Effector memory CD4-positive, alpha-beta T cell (primary cell): ENCODE results near the gene MBNL2.

Experiments
- DNase-seq, 3 donors: peaks; one replicate each; pipeline ENCODE4 v3.0.0-alpha.2; 2020
- H3K27ac ChIP-seq: 2 replicates; pipeline ENCODE4 v1.7.0; 2013; ENCODE audit warnings: mild to moderate bottlenecking, low read length, moderate library complexity; ENCODE audit not compliant: insufficient read depth, poor library complexity, severe bottlenecking
- H3K27me3 ChIP-seq: replicated peaks from 2 replicates; pipeline ENCODE4 v1.7.0; 2013; ENCODE audit warnings: mild to moderate bottlenecking, low read length; ENCODE audit not compliant: insufficient read depth, control insufficient read depth, poor library complexity, severe bottlenecking
- H3K36me3 ChIP-seq: 2 replicates; pipeline ENCODE4 v1.7.0; 2013; ENCODE audit warnings: mild to moderate bottlenecking, low read length, moderate library complexity; ENCODE audit not compliant: control insufficient read depth, insufficient read depth
- H3K4me1 ChIP-seq: 2 replicates; pipeline ENCODE4 v1.7.0; 2013; ENCODE audit warnings: low read length, mild to moderate bottlenecking; ENCODE audit not compliant: control insufficient read depth, insufficient read depth, poor library complexity, severe bottlenecking
- H3K4me3 ChIP-seq: 2 replicates; pipeline ENCODE4 v1.7.0; 2013; ENCODE audit warnings: low read length, low read depth, mild to moderate bottlenecking; ENCODE audit not compliant: insufficient read depth, poor library complexity, severe bottlenecking
- H3K9me3 ChIP-seq: 2 replicates; pipeline ENCODE4 v1.7.0; 2013; ENCODE audit warnings: mild to moderate bottlenecking, low read length, moderate library complexity; ENCODE audit not compliant: control insufficient read depth

Gene MBNL2

DNA sequence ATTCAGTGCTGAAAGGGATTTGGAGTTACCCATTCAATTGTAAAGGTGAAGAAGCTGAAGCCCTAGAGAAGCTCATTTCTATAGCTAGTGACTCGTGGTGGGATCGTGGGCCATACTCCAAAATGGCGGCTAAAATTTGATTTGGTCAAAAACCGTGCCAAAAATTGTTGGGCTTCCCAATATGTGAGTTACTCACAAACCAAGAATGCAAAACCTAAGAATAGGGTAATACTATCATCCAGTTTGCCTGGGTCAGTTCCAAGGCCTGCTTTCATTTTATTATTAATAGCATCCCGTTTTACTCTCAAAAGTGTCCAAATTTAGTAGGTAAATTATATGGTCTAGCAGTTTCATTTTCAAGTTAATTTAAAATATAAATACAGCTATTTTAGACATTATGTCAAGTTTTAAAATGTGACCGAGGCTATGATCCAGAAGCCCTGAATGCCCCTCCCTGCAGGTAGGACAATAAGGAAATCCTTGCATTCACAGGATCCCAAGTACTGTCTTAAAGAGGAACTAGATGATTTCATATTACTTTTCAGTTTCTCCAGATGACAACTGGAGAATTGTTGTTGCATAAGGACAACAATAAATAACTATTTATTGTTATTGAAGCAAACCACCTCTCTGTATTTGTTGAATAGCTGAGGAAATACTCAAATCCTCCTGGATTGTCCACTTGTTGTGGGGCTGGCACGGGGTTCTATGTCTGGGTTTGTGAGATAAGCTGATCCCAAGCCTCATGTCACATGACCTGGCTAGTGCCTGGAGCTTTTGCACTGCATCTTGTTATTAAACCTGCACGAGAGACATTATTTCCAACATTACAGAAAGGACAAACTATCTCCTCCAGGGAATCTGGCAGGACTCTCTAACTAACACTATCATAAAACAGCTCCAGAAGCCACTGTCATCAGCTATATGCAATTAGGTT is 200.3 kb downstream of the MBNL2 start:
- no peaks in the 10 kb centered on the region for H3K27me3 ChIP-seq
- H3K4me1 ChIP-seq: no peaks in the 10 kb centered on the region
- H3K4me3 ChIP-seq: no peak overlapping the region
- DNase-seq: no peak
- no peaks in the 10 kb centered on the region for H3K9me3 ChIP-seq
- H3K27ac ChIP-seq: no peak overlapping the region
- no peaks in the 10 kb centered on the region for H3K36me3 ChIP-seq

DNA sequence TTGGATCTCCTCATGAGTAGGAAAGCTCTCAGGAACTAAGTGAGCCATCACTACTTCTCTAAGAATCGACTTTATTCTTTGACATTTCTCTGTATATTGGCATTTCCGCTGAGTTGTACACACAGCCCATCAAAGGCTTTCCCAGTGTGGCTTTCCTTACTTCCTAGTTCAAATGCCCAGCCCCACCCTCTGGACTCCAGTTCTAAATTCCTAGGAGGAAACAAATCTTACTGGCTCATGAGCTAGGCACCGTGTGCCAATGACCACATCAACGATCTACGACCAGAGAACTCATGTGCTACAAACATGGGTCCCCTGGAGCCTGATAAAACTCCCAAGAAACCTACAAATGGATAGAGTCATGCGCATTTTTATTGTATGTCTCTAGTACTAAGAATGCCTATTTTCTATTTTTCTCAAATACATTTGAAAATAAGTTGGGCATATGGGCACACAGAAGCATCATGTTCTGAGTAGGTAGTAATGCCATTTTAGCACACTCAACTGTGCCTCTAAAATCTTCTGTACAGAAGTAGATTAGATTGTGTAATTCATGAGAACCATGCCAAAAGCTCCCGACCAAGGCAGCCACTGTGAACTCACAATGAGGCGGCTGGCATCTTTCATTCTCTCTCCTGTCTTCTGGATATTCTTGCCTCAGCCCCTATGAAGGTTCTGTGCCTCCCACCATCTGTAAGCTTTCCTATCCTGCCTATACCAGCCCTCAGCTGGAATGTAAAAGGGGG is 201.3 kb downstream of the MBNL2 start:
- H3K27ac ChIP-seq: no peak overlapping the region
- H3K27me3 ChIP-seq: no peaks in the 10 kb centered on the region
- no peak overlapping the region for H3K4me3 ChIP-seq
- no peaks in the 10 kb centered on the region for H3K9me3 ChIP-seq
- no peak for DNase-seq
- no peaks in the 10 kb centered on the region for H3K4me1 ChIP-seq
- no peaks in the 10 kb centered on the region for H3K36me3 ChIP-seq

- no peaks in the 10 kb centered on the region for H3K27me3 ChIP-seq
- H3K4me1 ChIP-seq: no peaks in the 10 kb centered on the region
- DNase-seq: no peak
- no peaks in the 10 kb centered on the region for H3K9me3 ChIP-seq
- no peak overlapping the region for H3K4me3 ChIP-seq
- no peak overlapping the region for H3K27ac ChIP-seq
- no peaks in the 10 kb centered on the region for H3K36me3 ChIP-seq
These were observed 203.5 kb downstream of the MBNL2 start for GRCh38 chr13:97425590-97425989.

DNA sequence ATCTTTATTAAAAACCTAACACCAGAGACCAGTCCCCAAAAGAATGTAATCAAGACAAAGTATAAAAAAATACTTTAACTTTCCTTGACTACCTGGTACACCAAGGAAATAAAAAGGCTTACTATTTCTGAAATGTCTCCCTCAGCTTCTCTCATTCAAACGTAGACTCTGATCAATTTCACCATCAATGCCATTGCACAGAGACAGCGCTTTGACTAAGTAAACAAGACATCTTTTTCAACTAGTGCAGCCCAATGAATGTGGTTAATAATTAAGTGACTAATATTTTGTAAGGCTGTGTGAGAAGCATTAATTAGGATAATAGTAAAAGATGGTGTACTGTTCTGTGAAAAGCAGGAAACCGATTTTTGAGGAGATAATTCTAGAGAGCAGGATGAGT is 204.6 kb downstream of the MBNL2 start:
- no peak overlapping the region for H3K27ac ChIP-seq
- H3K36me3 ChIP-seq: no peaks in the 10 kb centered on the region
- no peaks in the 10 kb centered on the region for H3K9me3 ChIP-seq
- H3K27me3 ChIP-seq: no peaks in the 10 kb centered on the region
- no peaks in the 10 kb centered on the region for H3K4me1 ChIP-seq
- DNase-seq: no peak
- no peak overlapping the region for H3K4me3 ChIP-seq

DNA sequence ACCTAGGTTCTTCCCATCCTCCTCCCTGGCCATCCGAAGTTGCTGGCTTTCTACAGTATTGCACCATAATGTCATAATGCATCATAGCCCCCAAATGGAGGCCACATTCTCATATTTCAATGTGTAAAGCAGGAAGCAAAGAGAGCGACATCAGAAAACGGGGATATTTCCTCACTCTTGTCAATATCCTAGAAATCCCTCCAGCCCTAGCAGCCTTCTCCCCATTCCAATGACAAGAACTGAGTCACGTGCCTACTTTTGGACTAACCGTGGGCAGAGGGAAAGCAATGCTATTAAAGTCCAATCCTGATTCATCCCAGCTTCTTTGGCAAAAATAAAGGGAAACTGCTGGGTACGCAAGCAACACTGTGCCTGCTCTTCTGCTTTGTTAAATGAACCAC is 207.5 kb downstream of the MBNL2 start:
- Histone ChIP-seq H3K27me3 (no peaks in the 10 kb centered on the region), H3K27ac (no peak overlapping the region), H3K4me3 (no peak overlapping the region), H3K9me3 (no peaks in the 10 kb centered on the region), H3K4me1 (peaks cover 5% of the 10 kb centered on the region), H3K36me3 (no peaks in the 10 kb centered on the region)
- DNase-seq: no peak

GRCh38 chr13:97430296-97430695 is 208.2 kb downstream of the MBNL2 start:
- Histone ChIP-seq H3K27me3 (no peaks in the 10 kb centered on the region), H3K4me3 (no peak overlapping the region), H3K27ac (no peak overlapping the region), H3K9me3 (no peaks in the 10 kb centered on the region), H3K36me3 (no peaks in the 10 kb centered on the region), H3K4me1 (peaks cover 11% of the 10 kb centered on the region)
- no peak for DNase-seq

- no peak for DNase-seq
- H3K36me3 ChIP-seq: no peaks in the 10 kb centered on the region
- H3K27me3 ChIP-seq: no peaks in the 10 kb centered on the region
- H3K4me1 ChIP-seq: peaks cover 17% of the 10 kb centered on the region
- H3K9me3 ChIP-seq: no peaks in the 10 kb centered on the region
- H3K4me3 ChIP-seq: no peak overlapping the region
- no peak overlapping the region for H3K27ac ChIP-seq
These were observed 209.1 kb downstream of the MBNL2 start for GRCh38 chr13:97431171-97431764.

DNA sequence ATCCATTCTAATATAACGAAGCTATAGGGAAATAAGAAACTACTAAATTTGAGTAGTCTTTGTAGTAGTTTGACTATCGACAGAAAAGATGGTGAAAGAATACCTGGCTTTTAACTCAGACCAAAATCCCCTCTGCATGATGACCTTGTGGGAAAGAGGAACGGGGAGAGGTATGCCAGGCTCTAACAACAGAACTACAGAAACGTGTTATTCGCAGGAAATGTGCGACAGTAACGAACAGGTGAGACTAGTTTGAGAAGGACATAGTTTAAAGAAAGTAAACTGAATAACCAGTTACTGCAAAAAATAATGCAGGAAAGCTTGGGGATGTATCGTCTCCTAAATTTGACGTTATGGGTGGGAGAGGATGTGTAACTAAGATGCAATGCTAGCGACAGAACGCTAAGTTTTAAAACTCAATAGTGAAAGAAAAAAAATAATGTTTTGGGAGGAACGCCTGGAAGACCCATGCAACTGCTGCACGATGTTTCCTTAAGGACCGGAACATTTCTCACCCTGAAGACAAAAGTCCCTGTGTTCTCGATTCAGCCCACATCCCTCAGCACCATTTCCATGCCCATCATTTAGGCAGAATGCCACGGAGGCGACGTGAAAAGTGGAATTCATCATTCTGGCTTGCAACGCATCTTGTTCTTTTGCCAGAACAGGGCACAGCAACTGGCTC is 210.2 kb downstream of the MBNL2 start:
- H3K4me1 ChIP-seq: peaks cover 17% of the 10 kb centered on the region
- peak overlapping the region; percentile 81 for H3K4me3 ChIP-seq
- peak overlapping the region; percentile 99 for H3K27ac ChIP-seq
- no peaks in the 10 kb centered on the region for H3K36me3 ChIP-seq
- H3K9me3 ChIP-seq: no peaks in the 10 kb centered on the region
- no peak for DNase-seq
- no peaks in the 10 kb centered on the region for H3K27me3 ChIP-seq

- peak; percentile 97 to 99 (median 98) for DNase-seq
- Histone ChIP-seq H3K27me3 (no peaks in the 10 kb centered on the region), H3K36me3 (no peaks in the 10 kb centered on the region), H3K4me1 (peaks cover 17% of the 10 kb centered on the region), H3K27ac (peak overlapping the region; percentile 99), H3K9me3 (no peaks in the 10 kb centered on the region), H3K4me3 (peak overlapping the region; percentile 81)
These were observed 211.0 kb downstream of the MBNL2 start for GRCh38 chr13:97432917-97433726.
